Measurements from ENCODE around the gene TTC9. TPM values are rescaled to one million over a fixed set of nuclear protein-coding genes. Genes with fewer than 3 reads are reported as not detected.

TTC9 gene
- total and polyA plus RNA-seq, 10 of the 15 experiments (the other 5 are each of a cell fraction or from before 2014, with no cell fraction given), result 0.87 to 15.8 (median 7.8) TPM

- TF ChIP-seq ZNF592 (IDR thresholded peaks at IDR 0.05), result no peak
- peak; percentile 38; the same call in 1 of the 2 replicates for TF ChIP-seq MTA2 (IDR thresholded peaks at IDR 0.05; ENCODE audit: low read depth)
- no peak for TF ChIP-seq MLLT1 (IDR thresholded peaks at IDR 0.05)
- no peak for TF ChIP-seq ZNF207 (IDR thresholded peaks at IDR 0.05; ENCODE audit: borderline replicate concordance)
- no peak for TF ChIP-seq JUND (IDR thresholded peaks at IDR 0.05; ENCODE audit: low read depth, low read length)
- no peak for TF ChIP-seq RB1 (IDR thresholded peaks at IDR 0.05; ENCODE audit: borderline replicate concordance)
- no peak for TF ChIP-seq RCOR1 (conservative IDR thresholded peaks at IDR 0.05; ENCODE audit: low read depth, low read length)
- TF ChIP-seq EGR1 (IDR thresholded peaks at IDR 0.05; ENCODE audit: borderline replicate concordance in 1 of 2, low read depth in 2 of 2, low read length in 2 of 2), result peak in 1 of 2 experiments; percentile 69; a peak in 1 of 3 replicates
- TF ChIP-seq POLR2AphosphoS5 (IDR thresholded peaks at IDR 0.05; ENCODE audit: low read length), result no peak
- TF ChIP-seq CBX5 (IDR thresholded peaks at IDR 0.05; ENCODE audit: low read depth), result peak; percentile 39; the same call in 1 of the 2 replicates
- TF ChIP-seq PBX3 (IDR thresholded peaks at IDR 0.05; ENCODE audit: insufficient replicate concordance, low read depth, low read length), result no peak
- no peak for TF ChIP-seq TCF3 (IDR thresholded peaks at IDR 0.05; ENCODE audit: borderline replicate concordance, insufficient read depth, low read depth, low read length)
- TF ChIP-seq STAT1 (conservative IDR thresholded peaks at IDR 0.05), result no peak
- TF ChIP-seq POLR2A (IDR thresholded peaks at IDR 0.05; ENCODE audit: low read depth, low read length), result no peak
- no peak for TF ChIP-seq SREBF1 (IDR thresholded peaks at IDR 0.05; ENCODE audit: low read length)
- TF ChIP-seq BCL3 (IDR thresholded peaks at IDR 0.05; ENCODE audit: borderline replicate concordance, insufficient read depth, low read depth, low read length, poor library complexity, severe bottlenecking), result peak; percentile 92
- TF ChIP-seq NR2C2 (IDR thresholded peaks at IDR 0.05; ENCODE audit: borderline replicate concordance, control insufficient read depth, insufficient read length, low read depth), result no peak
- no peak for TF ChIP-seq ASH2L (IDR thresholded peaks at IDR 0.05; ENCODE audit: borderline replicate concordance, low read depth)
- TF ChIP-seq IRF5 (IDR thresholded peaks at IDR 0.05; ENCODE audit: borderline replicate concordance), result no peak
Observed at GRCh38 chr14:70707138-70708038, 65.7 kb downstream of the TTC9 start (continued).

Data from GM12878 (cell line).